Placental pericyte (primary cell): Measurements from ENCODE around the gene TMEM40. TPM values are rescaled to one million over a fixed set of nuclear protein-coding genes. Genes with fewer than 3 reads are reported as not detected.

Source experiments
- total RNA-seq: library from RNA; depleted of rRNA; stranded (reverse); fragments of >200 nt; gene quantifications from 2 replicates; pipeline ENCODE4 v1.2.3, GENCODE V29; 2012

TMEM40 gene, protein sequence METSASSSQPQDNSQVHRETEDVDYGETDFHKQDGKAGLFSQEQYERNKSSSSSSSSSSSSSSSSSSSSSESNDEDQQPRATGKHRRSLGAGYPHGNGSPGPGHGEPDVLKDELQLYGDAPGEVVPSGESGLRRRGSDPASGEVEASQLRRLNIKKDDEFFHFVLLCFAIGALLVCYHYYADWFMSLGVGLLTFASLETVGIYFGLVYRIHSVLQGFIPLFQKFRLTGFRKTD
- total RNA-seq: 0.86 TPM in 1 of 2 replicates, not detected in the other

DNA sequence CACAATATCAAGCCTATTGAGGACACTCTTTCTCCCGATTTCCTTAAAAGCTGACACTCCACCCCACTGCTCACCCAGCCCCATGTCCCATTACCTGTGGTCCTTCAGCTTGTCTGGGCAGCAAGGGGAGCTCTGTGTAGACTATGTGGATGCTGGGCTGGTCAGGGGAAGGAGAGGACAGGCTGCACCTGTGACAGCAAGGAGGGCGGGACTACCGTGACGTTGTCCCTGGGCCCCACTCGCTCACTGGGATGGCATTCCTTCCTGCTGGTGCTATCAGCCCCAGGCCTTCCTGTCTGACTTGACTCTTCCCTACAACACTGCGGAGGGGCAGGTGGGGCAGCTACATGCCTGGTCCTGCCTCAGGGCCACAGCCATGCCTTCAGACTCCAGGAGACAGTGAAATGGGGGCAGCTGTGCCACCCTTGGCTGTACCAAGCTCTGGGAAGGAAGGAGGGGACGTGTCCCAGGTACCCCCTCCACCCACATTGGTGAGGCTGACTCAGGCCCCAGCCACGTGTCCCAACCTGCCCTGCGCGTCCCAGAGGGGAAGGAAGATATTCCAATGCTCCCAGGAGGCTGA lies at the start of gene TMEM40:
Gene TMEM40, minus strand, starts transcription at position 163 of the 583 bp plus-strand sequence. CDS start 9,427 bp downstream, outside the sequence.

DNA sequence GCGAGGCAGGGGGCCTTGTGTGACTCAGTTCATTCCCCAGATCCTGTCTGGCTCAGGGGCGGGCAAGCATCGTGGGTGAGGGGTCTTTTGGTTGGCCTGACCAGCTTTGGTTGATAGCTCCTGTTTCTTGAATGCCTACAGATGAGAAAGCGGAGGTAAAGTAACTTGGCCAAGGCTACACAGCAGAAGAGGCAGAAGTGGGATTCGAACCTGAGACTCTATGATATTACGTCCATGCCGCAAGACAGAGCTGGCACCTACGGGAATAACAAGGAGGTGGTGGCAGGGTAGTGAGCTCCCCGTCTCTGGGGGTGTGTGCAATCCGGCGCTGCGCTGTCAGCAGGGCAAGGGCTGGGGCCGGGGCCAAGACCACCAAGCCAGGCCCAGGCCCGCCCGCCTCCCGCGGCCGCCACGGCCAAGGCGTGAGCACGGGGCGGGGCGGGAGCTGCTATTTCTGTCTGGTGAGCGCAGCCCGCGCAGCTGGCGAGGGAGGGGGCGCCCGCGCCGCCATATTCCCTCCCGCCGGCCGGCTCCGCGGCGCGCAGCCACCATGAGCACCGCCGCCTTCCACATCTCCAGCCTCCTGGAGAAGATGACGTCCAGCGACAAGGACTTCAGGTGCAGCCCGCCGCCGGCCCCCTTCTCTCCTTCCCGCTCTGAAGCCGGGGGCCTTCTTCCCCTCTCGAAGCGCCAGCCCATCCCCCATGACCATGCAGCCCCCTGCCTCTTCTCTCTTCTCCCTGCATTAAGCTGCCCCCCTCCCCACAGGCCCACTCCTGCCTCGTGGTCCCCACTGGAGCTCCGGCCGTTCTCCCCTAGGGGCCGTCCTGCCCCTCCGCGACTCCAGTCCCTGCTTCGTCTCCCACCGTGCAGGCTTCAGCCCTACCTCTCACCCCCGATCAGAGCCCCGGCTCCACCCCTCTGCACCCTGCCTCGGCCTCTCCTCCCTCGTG lies 37.4 kb upstream of the TMEM40 start, which contains the start of gene CAND2:
Gene CAND2, plus strand, starts transcription at position 510 of the 953 bp plus-strand sequence. Its CDS starts 41 bp downstream, at position 551.

Other genes starting within 250 kb of the TMEM40 start
- gene MKRN2OS, start 213.8 kb downstream of the TMEM40 start, total RNA-seq: not detected in 2 replicates
- 44.2 and 45.7 TPM in 2 replicates for gene MKRN2, start 202.2 kb downstream of the TMEM40 start, total RNA-seq
- gene RAF1, start 95.1 kb downstream of the TMEM40 start, total RNA-seq: 58.6 and 102 TPM in 2 replicates
- 2.6 and 3.1 TPM in 2 replicates for gene CAND2, start 37.4 kb upstream of the TMEM40 start, total RNA-seq
- gene RPL32, start 82.3 kb upstream of the TMEM40 start, total RNA-seq: 338 and 975 TPM in 2 replicates